VCaP (cell line): ENCODE data around the gene PMEPA1.

ENCODE experiments used
- H3K27ac ChIP-seq: fragments of 450-650 bp; 2 replicates; pipeline ENCODE4 v1.5.1; 2017
- CTCF ChIP-seq: fragments of 450-650 bp; conservative IDR thresholded peaks from 2 replicates; pipeline ENCODE4 v1.5.1; 2017; ENCODE audit warnings: mild to moderate bottlenecking, moderate library complexity

The PMEPA1 gene

DNA sequence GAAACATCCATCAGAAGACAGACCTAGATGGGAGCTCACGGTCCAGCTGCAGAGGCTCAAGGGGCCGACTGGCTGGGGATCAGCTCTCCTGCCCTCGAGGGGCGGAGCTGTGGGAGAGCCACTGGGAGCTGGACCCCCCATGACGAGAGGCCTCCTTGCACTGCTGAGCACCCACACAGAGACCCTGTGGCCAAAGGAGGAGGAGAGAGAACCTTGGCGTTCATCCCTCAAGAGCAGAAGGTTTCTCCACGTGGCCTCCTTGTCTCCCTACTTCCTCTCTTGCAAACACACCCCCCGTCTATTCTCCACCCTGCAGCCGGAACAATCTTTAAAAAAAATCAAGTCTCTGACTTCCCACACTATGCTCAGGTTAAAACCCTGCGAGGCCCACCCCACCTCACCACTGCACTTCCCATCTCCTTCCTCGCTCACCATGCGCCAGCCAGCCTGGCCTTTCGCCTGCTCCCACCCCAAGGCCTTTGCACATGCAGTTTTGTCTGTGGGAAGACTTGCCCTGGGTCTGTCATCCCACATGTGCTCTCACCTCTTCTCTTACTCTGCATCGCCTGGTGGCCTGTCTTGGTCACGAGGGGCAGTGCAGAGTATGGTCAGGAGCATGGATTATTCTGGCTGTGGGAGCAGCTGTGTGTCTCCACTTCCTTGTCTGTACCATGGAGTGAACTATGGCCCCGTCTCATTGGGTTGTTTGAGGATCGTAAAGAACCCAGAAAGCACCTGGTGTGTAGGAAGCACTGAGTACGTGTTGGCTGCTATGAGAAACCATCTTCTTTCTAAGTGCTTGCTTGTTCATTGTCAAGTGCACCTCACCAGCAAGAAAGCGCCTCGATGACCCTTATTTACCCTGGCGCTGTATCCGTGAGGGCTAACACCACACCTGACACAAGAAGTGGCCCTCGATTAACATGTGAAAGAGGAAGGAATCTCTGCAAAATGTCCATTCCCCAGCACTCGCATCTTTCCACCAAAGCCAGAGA lies 32.9 kb downstream of the PMEPA1 start:
- TF ChIP-seq CTCF: no peak
- peak overlapping the region; percentile 99 for H3K27ac ChIP-seq

DNA sequence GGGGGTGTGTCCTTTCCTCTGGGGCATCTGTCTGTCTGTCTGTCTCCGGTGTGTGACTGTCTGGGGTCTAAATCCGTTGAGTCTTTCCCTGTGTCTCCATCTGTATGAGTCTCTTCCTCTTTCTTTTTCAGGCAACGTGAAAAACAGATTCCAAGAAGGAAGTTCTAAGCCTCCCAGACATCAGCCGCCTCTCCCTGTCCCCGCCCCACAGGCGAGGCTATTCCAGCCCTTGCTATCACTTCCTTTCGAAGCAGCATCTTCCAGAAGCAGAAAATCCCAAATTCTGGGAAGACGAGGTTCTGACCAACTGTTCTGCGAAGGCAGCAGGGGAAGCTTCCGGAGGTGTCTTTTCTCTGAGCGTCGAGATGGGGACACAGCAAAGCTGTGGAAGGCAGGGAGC lies 34.0 kb downstream of the PMEPA1 start:
- TF ChIP-seq CTCF: no peak
- peak overlapping the region; percentile 99 for H3K27ac ChIP-seq

- H3K27ac ChIP-seq: peak overlapping the region; percentile 99
- TF ChIP-seq CTCF: no peak
Measured at GRCh38 chr20:57672953-57673575, 36.8 kb downstream of the PMEPA1 start.

DNA sequence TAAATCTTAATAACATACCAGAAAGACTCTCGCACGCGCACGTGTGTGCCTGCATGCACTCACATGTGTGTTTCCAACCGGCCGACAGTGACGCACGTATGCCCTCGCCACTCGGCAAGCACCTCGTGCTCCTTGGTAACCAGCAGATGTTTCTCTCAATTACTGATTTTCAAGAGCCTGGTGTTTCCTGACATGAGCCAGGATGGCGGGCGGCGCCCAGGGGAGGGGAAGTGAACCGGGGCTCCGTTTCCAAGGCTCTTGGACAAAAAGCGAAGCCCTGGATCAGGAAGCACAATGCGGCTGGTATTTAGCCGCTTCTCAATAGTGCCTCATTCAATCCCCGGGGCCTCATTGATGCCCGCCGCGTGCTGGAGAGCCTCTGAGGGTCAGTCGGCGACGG lies 37.7 kb downstream of the PMEPA1 start:
- no peak for TF ChIP-seq CTCF
- peak overlapping the region; percentile 99 for H3K27ac ChIP-seq

- peak overlapping the region; percentile 99 for H3K27ac ChIP-seq
- TF ChIP-seq CTCF: 0 out of 2 replicates have a peak, but pooled peaks have one; percentile 18
Measured at GRCh38 chr20:57671662-57672061, 38.2 kb downstream of the PMEPA1 start.

GRCh38 chr20:57671072-57671391 lies 38.8 kb downstream of the PMEPA1 start:
- peak overlapping the region; percentile 99 for H3K27ac ChIP-seq
- no peak for TF ChIP-seq CTCF

- no peak for TF ChIP-seq CTCF
- H3K27ac ChIP-seq: peak overlapping the region; percentile 99
Measured at GRCh38 chr20:57670288-57671071, 39.3 kb downstream of the PMEPA1 start.
